GM10266 (cell line): ENCODE measurements around the gene CXCR1.

ENCODE experiments used
- DNase-seq: peaks from one replicate; pipeline ENCODE4 v3.0.0; 2012; ENCODE audit errors: extremely low spot score
- TF ChIP-seq, protein P1 (sequence below): IDR thresholded peaks from 2 replicates; pipeline ENCODE4 v1.5.1; 2012; ENCODE audit warnings: mild to moderate bottlenecking, low read depth; ENCODE audit not compliant: control insufficient read depth, insufficient read depth; ENCODE audit errors: missing control alignments

Gene CXCR1

GRCh38 chr2:218166791-218167190 is at the start of gene CXCR1:
TSS of gene CXCR1 (minus strand) at chr2:218166962. CDS start at chr2:218165211, 1,751 bp downstream.
- no peak for DNase-seq
- TF ChIP-seq, protein P1, sequence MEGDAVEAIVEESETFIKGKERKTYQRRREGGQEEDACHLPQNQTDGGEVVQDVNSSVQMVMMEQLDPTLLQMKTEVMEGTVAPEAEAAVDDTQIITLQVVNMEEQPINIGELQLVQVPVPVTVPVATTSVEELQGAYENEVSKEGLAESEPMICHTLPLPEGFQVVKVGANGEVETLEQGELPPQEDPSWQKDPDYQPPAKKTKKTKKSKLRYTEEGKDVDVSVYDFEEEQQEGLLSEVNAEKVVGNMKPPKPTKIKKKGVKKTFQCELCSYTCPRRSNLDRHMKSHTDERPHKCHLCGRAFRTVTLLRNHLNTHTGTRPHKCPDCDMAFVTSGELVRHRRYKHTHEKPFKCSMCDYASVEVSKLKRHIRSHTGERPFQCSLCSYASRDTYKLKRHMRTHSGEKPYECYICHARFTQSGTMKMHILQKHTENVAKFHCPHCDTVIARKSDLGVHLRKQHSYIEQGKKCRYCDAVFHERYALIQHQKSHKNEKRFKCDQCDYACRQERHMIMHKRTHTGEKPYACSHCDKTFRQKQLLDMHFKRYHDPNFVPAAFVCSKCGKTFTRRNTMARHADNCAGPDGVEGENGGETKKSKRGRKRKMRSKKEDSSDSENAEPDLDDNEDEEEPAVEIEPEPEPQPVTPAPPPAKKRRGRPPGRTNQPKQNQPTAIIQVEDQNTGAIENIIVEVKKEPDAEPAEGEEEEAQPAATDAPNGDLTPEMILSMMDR = no peak

DNA sequence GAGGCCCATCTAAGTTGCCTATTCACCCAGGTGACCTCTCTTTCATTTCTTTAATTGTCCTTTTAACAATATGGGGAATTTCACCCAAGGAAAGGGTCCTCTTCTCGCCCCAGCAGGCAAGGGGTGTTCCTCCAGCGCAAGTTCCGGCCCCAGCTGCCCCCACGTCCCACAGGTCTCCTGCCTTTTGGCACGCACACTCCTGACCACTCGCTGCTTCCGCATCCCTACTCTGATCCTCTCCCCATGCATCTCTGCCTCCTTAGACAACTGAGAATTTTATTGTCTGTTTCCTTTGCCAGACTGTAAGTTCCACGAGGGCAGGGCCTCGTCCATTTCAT is 49.5 kb upstream of the CXCR1 start:
- TF ChIP-seq, protein P1 = no peak
- DNase-seq = no peak

- DNase-seq = no peak
- TF ChIP-seq, protein P1 = no peak
Observed at GRCh38 chr2:218214116-218214515, 47.4 kb upstream of the CXCR1 start.

GRCh38 chr2:218209078-218209477 is 42.3 kb upstream of the CXCR1 start:
- DNase-seq = no peak
- TF ChIP-seq, protein P1 = no peak

DNA sequence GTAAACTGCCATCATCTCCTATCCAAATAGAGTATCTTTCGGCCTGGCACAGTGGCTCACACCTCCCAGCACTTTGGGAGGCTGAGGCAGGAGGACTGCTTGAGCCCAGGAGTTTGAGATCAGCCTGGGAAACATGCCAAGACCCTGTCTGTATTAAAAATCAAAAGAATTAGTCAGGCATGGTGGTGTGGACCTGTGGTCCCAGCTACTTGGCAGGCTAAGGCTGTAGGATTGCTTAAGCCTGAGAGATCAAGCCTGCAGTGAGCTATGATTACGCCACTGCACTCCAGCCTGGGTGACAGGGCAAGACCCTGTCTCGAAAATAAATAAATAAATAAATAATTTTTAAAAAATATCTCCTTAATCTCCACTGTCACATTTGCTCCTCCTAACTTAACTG is 35.5 kb upstream of the CXCR1 start:
- TF ChIP-seq, protein P1 = no peak
- no peak for DNase-seq

GRCh38 chr2:218196974-218197373 is 30.2 kb upstream of the CXCR1 start:
- no peak for DNase-seq
- TF ChIP-seq, protein P1 = no peak

GRCh38 chr2:218194880-218195279 is 28.1 kb upstream of the CXCR1 start:
- no peak for DNase-seq
- TF ChIP-seq, protein P1 = no peak
